ENCODE data around the gene C20orf141. TPM values are rescaled to one million over a fixed set of nuclear protein-coding genes. Genes with fewer than 3 reads are reported as not detected.

The C20orf141 gene
- total and polyA plus RNA-seq, 10 of the 15 experiments (the other 5 are each of a cell fraction or from before 2014, with no cell fraction given), result not detected

DNA sequence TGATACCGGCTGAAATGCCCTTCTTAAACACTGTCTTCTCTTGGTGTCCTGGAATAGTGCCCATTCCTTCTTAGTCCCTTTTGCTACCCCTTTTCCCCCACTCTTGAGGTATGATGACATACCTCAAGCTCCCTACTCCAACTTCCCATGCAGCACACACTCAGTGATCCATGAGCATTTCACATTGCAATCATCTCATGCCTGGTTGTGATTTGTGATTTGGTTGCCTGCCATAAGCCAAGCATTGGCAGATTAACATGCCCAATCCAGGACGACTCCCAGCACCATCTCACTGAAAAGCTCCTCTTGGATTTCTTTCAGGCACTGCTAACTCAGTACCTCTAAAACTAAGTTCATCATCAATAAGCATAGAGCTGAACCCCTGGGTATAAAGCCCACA is 43.8 kb downstream of the C20orf141 start (continued):
- TF ChIP-seq, protein P1, sequence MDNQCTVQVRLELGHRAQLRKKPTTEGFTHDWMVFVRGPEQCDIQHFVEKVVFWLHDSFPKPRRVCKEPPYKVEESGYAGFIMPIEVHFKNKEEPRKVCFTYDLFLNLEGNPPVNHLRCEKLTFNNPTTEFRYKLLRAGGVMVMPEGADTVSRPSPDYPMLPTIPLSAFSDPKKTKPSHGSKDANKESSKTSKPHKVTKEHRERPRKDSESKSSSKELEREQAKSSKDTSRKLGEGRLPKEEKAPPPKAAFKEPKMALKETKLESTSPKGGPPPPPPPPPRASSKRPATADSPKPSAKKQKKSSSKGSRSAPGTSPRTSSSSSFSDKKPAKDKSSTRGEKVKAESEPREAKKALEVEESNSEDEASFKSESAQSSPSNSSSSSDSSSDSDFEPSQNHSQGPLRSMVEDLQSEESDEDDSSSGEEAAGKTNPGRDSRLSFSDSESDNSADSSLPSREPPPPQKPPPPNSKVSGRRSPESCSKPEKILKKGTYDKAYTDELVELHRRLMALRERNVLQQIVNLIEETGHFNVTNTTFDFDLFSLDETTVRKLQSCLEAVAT (IDR thresholded peaks at IDR 0.05), result no peak
- TF ChIP-seq NFXL1 (IDR thresholded peaks at IDR 0.05; ENCODE audit: borderline replicate concordance) (no peak), POU2F2 (IDR thresholded peaks at IDR 0.05; ENCODE audit: borderline replicate concordance, low read depth, low read length) (no peak), FOXM1 (IDR thresholded peaks at IDR 0.05; ENCODE audit: low read depth, low read length) (no peak), RBBP5 (conservative IDR thresholded peaks at IDR 0.05) (no peak), NR2C2 (IDR thresholded peaks at IDR 0.05; ENCODE audit: borderline replicate concordance, control insufficient read depth, insufficient read length, low read depth) (no peak), MEF2B (IDR thresholded peaks at IDR 0.05; ENCODE audit: partially characterized antibody, poor library complexity, severe bottlenecking) (no peak), RCOR1 (conservative IDR thresholded peaks at IDR 0.05; ENCODE audit: low read depth, low read length) (no peak), CREB1 (IDR thresholded peaks at IDR 0.05; ENCODE audit: low read depth) (no peak), MXI1 (IDR thresholded peaks at IDR 0.05; ENCODE audit: low read depth, low read length) (no peak)
- TF ChIP-seq, protein P2, sequence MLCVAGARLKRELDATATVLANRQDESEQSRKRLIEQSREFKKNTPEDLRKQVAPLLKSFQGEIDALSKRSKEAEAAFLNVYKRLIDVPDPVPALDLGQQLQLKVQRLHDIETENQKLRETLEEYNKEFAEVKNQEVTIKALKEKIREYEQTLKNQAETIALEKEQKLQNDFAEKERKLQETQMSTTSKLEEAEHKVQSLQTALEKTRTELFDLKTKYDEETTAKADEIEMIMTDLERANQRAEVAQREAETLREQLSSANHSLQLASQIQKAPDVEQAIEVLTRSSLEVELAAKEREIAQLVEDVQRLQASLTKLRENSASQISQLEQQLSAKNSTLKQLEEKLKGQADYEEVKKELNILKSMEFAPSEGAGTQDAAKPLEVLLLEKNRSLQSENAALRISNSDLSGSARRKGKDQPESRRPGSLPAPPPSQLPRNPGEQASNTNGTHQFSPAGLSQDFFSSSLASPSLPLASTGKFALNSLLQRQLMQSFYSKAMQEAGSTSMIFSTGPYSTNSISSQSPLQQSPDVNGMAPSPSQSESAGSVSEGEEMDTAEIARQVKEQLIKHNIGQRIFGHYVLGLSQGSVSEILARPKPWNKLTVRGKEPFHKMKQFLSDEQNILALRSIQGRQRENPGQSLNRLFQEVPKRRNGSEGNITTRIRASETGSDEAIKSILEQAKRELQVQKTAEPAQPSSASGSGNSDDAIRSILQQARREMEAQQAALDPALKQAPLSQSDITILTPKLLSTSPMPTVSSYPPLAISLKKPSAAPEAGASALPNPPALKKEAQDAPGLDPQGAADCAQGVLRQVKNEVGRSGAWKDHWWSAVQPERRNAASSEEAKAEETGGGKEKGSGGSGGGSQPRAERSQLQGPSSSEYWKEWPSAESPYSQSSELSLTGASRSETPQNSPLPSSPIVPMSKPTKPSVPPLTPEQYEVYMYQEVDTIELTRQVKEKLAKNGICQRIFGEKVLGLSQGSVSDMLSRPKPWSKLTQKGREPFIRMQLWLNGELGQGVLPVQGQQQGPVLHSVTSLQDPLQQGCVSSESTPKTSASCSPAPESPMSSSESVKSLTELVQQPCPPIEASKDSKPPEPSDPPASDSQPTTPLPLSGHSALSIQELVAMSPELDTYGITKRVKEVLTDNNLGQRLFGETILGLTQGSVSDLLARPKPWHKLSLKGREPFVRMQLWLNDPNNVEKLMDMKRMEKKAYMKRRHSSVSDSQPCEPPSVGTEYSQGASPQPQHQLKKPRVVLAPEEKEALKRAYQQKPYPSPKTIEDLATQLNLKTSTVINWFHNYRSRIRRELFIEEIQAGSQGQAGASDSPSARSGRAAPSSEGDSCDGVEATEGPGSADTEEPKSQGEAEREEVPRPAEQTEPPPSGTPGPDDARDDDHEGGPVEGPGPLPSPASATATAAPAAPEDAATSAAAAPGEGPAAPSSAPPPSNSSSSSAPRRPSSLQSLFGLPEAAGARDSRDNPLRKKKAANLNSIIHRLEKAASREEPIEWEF (IDR thresholded peaks at IDR 0.05; ENCODE audit: insufficient replicate concordance, low read depth, low read length), result no peak
